NCI-H2171 treated with DMSO at 0.1 percent for 48 hours (cell line): ENCODE measurements around the gene TFR2.
"Not testable (repeated sequence)": the region's sequence is repeated elsewhere in the genome, so short reads cannot be mapped to it uniquely, and the experiment has no call there.

Source experiments
- DNase-seq: peaks from one replicate; lab custom pipeline; 2025; lab: John Stamatoyannopoulos, UW

The TFR2 gene

DNA sequence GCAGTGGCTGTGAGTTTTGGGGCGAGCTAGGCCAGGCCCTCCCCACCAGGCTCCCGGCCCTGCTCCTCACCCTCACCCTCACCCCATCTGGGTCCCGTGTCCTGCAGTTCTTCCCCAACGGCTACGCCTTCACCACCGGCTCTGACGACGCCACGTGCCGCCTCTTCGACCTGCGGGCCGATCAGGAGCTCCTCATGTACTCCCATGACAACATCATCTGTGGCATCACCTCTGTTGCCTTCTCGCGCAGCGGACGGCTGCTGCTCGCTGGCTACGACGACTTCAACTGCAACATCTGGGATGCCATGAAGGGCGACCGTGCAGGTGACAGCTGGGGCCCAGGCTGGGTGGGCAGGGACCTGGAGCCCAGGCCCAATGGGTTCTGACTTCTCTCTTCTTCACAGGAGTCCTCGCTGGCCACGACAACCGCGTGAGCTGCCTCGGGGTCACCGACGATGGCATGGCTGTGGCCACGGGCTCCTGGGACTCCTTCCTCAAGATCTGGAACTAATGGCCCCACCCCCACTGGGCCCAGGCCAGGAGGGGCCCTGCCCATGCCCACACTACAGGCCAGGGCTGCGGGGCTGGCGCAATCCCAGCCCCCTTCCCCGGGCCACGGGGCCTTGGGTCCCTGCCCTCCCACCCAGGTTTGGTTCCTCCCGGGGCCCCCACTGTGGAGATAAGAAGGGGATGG is 37.1 kb upstream of the TFR2 start:
- DNase-seq = no peak

DNA sequence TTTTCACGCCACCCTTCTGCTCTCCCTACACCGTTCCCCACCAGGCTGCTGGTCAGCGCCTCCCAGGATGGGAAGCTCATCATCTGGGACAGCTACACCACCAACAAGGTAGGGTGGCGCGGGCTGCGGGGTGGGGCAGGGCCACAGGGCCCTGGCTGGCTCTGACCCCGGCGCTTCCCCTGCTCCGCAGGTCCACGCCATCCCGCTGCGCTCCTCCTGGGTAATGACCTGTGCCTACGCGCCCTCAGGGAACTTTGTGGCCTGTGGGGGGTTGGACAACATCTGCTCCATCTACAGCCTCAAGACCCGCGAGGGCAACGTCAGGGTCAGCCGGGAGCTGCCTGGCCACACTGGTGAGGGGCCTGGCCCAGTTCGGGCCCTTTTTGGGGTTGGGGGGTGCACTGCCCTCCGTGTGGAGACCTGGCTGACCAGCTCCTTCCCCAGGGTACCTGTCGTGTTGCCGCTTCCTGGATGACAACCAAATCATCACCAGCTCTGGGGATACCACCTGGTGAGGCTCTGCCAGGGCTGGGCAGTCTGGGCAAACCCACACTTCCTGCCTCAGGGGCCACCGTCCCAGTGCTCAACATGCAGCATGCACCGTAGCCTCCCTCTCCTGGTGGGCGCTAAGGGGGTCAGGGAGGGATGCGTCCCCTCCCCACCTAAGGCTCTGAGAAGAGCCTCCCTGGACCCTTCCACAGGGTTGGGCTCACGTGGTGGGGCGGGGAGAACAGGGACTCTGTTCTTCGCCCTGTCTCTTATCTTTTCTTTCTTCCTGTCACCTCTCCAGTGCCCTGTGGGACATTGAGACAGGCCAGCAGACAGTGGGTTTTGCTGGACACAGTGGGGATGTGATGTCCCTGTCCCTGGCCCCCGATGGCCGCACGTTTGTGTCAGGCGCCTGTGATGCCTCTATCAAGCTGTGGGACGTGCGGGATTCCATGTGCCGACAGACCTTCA is 36.2 kb upstream of the TFR2 start:
- DNase-seq = no peak

DNA sequence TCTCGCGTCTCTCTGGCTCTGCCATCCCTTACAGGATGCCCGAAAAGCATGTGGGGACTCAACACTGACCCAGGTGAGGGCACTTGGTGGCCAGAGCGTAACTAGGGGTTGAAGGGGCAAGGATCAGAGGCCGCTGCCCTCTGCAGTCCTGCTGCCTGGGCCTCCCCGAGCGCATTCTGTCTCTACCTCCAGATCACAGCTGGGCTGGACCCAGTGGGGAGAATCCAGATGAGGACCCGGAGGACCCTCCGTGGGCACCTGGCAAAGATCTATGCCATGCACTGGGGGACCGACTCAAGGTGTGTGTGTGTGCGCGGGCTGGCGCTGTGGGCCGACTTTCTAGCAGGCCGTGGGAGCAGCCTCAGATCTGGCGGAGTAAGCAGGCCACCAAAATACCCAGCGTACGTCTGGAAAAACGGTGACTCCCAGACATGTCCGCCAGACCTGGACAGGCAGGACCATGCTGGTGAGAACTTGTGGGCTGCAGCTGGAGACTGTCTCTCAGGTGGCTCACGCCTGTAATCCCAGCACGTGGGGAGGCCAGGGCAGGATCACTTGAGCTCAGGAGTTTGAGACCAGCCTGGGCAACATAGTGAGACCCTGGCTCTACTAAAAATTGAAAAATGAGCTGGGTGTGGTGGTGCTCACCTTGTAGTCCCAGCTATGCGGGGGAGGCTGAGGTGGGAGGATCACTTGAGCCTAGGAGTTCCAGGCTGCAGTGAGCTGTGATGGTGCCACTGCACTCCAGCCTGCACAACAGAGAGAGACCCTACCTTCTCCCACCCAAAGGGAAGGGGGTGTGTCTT is 35.4 kb upstream of the TFR2 start:
- DNase-seq = no peak

DNA sequence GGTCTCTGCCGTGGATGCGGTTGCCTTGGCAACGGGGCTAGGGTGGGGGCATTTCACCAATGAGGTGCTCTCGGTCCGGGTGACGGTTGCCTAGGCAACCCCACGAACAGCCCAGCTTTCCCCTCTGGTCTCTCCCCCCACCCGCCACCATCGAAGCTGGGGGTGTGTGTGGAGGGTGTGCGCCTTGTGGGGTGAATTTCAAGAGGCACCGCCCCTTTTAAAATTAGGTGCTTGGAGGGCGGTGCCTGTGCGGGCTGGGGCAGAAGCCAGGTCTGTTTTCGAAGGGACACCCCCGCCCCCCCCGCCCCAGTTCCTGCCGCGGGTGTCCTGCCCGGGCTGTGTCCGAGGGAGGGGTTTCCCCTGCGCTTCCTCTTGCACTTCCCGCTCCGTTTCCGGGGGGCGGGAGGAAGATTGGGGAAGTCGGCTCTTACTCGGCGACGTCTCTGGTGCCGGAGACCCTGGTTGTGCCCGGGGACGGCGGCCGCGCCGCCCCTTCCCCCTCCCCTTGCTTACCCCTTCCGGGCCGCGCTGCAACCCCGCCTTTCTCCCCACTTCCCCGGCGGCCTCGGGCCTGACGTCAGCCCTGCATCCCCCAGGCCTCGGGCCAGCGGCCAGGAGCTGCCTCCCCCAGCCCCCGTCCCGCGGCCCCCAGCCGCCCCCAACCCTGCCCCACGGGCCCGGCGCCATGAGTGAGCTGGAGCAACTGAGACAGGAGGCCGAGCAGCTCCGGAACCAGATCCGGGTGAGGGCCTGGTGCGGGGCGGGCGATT is 34.4 kb upstream of the TFR2 start:
- DNase-seq = no peak

DNA sequence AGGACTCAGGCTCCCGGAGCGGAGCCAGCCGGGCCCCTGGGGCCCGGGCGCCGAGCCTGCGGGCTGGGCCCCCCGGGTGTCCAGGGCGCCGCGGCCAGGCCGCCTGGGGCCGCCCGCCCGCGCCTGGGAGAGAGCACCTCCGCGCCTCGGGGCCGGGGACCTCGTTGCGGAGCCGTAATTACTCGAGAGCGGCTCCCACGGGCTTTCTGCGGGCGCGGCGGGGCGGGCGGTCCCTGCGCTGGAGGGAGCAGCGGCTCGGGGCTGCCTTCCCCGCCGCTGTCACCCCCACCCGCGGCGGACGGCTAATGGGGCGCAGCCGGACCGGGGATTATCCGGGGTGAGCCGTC is 33.7 kb upstream of the TFR2 start:
- DNase-seq = no peak

DNA sequence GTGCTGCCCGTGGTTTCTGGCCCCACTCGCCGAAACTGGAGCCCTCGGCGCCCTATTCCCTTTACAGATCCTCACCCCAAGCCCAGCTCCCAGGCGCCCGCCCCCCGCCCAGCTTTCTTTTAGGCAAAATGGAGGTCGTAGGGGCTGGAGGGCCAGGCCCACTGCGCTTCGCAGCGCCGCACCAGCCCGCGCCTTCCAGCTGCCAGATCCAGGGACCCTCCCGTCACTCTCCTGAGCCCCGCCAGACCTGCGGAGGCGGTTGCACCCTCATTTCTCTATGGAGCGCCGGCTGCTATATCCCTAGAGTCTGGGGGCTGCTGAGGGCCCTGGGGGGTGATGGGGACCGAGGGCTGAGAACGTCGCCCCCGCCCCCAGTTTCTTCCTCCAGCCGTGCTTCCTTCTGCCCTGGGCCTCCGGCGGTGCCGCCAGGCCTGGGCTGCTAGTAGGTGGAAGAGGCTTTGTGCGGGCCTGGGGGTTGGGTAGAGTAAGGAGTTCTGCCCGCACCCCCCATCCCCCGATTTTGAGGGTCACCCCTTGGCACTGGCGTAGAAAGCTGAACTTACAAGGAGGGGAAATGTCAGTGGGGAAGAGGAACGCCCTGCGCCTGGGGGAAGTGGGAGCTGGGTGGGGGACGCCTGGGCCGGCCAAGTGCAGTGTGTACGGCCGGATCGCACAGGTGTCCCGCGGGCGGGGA is 33.2 kb upstream of the TFR2 start:
- peak; percentile 48 for DNase-seq

DNA sequence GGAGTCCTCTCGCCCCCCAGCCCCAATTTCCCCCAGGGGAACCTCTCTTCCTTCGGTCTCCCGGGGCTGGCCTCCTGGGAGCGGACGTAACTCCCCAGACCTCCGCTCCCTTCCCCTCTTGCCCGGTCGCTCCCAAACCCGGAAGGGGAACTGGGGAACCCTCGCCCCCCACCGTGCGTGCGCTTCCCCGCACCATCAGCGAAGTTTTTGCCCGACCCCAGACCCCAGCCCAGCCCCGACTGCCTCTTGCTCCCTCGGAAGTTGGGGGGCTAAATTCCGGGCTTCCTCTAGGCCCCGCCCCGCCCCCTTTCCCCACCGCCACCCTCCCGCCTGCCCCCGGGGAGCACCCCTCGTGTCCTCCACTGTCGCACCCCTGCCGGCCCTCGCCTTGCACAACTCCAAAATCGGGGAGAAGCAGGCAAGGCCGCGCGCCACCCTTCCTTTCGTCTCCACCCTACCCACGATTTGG is 32.6 kb upstream of the TFR2 start:
- DNase-seq = no peak

DNA sequence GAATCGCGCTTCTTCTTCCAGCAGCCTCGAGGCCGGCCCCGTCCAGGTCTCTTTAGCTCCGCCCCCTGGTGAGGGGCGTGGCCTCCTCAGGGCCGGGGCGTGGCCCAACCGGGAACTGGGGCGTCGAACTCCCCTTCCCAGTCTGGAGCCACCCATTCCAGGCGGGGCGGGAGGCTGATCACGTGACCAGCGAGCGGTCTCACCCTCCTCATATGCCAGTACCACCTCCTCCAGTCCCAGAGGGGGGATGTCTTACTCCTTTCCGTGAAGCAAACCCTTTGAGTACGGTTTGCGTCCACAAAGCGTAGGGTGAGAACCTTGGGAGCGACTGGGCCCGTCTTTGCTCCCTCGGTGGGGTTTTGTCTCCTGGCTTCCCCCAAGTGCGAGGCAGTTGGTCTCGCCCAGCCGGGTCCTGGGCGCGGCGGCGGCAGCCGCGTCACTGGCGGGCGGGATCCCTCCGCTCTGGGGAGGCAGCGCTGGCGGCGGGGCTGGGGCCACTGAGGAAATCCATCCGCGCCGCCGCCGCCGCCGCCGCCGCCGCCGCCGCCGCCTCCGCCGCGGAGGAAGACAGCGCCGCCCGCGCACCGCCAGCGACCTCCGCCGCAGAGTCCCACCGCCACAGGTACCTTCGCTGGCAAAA is 32.1 kb upstream of the TFR2 start, which contains the start of gene GNB2:
Gene GNB2 (plus strand): TSS at position 439 of the 640 bp plus-strand sequence. CDS start 2,526 bp downstream, outside the sequence.
- peak; percentile 97 for DNase-seq

DNA sequence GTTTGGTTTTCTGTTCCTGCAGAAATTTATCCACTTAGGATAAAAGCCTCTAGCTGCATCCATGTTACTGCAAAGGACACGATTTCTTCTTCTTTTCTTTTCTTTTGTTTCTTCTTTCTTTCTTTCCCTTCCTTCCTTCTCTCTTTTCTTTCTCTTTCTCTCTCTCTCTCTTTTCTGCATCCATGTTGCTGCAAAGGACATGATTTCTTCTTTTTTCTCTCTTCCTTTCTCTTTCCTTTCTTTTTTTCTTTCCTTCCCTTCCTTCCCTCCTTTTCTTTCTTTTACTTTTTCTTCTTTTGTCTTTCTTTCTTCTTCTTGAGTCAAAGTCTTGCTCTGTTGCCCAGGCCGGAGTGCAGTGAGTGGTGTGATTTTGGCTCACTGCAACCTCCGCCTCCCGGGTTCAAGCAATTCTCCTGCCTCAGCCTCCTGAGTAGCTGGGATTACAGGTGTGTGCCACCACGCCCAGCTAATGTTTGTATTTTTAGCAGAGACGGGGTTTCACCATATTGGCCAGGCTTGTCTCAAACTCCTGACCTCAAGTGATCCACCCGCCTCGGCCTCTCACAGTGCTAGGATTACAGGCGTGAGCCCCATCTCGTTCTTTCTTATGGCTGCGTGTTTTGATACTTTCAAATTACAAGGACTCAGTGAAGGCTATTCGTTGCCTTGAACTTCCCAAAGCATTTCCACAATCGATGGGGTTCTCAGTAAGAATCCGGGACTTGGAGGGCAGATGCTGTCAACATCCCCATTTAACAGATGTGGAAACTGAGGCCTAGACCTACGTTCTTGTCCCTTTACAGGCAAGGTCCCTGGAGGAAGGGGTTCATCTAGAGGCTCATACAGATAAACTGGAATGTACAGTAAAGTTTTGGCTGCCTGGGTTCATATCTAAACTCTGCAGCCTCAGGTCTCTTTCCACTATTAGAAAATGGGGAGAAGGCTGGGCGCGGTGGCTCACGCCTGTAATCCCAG is 30.3 kb upstream of the TFR2 start:
- DNase-seq = no peak

DNA sequence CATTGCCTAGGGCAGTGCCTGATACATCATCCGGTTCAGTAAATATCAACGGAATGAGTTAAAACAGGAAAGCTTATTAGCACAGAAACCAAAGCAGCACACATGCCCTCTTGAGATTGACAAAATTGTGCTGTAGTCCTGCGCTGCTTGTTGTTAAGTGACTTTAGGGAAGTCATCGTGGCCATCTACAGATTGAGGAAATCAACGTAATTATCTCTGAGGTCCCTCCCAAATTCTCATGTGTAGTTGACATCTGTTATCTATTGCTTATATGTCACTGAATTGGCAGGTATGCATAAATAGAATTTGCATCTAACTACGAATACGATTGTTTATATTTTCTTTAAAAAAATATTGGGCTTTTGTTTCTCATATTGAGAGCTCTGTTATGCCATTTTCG is 28.7 kb upstream of the TFR2 start:
- no peak for DNase-seq

DNA sequence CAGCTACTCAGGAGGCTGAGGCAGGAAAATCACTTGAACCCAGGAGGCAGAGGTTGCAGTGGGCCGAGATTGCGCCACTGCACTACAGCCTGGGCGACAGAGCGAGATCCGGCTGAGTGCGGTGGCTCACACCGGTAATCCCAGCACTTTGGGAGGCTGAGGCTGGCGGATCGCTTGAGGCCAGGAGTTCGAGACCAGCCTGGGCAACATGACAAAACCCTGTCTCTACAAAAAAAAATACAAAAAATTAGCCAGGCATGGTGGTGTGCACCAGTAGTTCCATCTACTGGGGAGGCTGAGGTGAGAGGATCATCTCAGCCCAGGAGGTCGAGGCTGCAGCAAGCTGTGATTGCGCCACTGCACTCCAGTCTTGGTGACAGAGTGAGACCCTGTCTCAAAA is 27.8 kb upstream of the TFR2 start:
- DNase-seq = not testable (repeated sequence)

DNA sequence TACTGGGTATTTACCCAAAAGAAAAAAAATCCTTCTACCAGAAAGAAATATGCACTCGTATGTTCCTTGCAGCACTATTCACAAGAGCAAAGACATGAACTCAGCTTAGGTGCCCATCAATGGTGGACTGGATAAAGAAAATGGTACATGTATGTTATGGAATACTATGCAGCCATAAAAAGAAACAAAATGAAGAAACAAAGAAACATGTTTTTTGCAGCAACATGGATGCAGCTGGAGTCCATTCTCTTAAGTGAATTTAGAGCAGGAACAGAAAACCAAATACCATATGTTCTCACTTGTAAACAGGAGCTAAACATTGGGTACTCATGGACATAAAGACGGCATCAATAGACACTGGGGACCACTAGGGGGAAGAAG is 26.7 kb upstream of the TFR2 start:
- DNase-seq = no peak

DNA sequence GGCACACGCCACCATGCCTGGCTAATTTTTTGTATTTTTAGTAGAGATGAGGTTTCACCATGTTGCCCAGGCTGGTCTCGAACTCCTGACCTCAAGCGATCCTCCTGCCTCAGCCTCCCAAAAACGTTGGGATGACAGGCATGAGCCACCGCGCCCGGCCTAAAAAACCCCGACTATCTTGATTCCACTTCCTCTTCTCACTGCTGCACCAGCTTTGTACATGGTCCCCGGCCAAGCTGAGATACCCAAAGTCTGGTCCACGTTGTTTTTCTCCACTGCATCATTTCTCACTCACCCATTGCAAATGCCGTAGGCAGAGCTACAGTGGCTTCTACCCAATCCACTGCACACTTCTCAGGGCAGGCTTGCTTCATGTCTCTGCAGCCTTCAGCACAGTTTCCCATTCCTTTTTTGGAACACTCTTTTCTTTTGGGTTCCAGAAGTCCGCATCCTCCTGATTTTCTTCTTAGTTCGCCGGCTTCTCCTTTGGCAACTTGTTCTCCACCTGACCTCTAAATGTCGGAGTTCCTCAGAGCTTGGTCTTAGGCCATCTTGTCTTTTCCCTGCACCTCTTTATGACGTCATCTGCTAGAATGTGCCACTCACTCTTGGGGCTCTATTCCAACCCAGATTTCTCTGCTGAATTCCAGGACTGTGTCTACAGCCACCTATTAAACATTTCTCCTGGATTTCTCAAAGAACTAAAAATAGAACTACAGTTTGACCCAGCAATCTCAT is 26.1 kb upstream of the TFR2 start:
- no peak for DNase-seq

DNA sequence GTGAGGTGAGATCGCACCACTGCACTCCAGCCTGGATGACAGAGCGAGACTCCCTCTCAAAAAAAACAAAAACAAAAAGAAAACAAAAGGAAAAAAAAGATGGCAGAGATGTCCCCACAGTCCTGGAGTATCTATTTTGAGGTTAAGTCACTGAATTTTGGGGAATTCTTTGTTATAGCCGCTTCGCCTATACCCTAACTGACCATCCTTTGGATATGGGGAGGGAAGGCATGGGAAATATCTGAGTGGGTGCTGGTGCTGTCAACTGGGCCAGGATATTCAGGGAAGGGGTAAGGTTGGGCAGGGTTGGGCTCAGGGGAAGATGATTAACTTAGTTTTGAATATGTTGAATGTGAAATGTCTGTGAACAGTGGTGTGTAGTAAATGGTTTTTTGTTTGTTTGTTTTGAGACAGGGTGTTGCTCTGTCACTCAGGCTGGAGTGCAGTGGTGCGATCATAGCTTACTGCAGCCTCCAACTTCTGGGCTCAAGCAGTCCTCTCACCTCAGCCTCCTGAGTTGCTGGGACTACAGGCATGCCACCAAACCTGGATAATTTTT is 23.9 kb upstream of the TFR2 start:
- DNase-seq = no peak

DNA sequence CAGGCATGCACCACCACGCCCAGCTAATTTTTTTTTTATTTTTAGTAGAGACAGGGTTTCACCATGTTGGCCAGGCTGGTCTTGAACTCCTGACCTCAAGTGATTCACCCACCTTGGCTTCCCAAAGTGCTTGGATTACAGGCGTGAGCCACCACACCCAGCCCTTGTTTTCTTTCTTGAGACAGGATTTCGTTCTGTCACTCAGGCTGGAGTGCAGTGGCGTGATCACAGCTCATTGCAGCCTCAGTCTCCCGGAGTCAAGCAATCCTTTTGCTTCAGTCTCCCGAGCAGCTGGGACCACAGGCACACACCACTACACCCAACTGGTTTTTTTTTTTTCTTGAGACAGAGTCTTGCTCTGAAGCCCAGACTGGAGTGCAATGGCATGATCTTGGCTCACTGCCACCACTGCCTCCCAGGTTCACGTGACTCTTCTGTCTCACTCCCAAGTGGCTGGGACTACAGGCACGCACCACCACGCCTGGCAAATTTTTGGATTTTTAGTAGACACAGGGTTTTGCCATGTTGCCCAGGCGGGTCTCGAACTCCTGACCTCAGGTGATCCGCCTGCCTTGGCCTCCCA is 20.9 kb upstream of the TFR2 start:
- DNase-seq = peak; percentile 58

DNA sequence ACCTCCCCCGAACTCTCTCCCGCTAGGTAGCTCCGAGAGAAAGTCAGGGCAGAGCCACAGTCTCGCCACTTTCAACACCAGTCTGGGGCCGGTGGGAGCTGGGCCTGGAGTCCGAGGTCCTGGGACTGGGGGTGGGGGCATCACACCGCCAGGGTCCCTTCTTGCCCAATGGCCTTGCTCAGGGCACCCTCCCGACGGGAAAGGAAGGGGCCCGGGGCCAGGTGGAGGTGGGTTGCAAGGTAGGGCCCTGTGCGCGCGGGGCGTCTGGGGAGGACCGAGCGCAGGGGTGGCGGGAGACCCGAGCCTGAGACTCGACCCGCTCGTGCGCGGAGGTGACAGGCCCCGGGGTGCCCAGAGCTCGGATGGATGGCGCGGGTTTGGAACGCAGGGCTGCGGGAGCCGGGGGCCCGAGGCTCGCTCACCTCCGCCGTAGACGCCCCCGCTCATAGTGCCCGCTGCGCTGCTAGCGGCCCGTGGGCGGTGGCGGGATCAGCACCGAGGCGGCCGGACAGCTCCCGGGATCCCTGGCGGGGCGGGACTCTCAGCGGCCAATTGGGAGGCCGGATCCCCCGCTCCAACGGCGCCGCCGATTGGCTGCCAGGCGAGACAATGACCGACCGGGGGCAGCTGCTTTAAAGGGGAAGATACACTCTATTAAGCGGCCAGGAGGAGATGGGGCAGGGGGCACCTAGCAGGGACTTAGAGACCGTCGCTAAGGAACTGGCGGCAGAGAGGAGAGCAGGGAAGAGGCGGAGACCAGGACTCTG is 14.7 kb upstream of the TFR2 start, which contains the start of gene ACTL6B:
Gene ACTL6B (minus strand): TSS at position 541 of the 767 bp plus-strand sequence. CDS start 94 bp downstream, at position 447.
- peak; percentile 65 for DNase-seq
